ENCODE results near the gene ADAMTS6. TPM values are rescaled to one million over a fixed set of nuclear protein-coding genes. Genes with fewer than 3 reads are reported as not detected.

ADAMTS6 gene
- total RNA-seq, 4 donors from 2014 or later, result 2.6 to 25.2 (median 12.3) TPM

DNA sequence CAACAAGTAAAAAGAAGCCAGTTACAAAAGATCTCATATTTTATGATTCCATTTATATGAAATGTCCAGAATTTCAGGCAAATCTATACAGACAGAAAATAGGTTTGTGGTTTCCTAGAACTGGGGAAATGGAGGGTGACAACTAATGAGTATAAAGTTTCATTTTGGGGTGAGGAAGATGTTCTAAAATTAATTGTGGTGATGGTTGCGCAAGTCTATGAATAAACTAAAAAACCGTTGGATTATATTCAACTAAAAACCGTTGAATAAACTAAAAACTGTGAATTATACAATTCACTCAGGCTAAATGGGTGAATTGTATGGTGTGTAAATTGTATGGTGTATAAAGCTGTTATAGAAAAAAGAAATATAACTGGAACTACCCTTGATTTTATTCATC lies 47.6 kb downstream of the ADAMTS6 start:
- no peak for ATAC-seq
- H3K36me3 ChIP-seq, result no peaks in the 10 kb centered on the region
- no peak overlapping the region for H3K27ac ChIP-seq
- TF ChIP-seq, protein P1, sequence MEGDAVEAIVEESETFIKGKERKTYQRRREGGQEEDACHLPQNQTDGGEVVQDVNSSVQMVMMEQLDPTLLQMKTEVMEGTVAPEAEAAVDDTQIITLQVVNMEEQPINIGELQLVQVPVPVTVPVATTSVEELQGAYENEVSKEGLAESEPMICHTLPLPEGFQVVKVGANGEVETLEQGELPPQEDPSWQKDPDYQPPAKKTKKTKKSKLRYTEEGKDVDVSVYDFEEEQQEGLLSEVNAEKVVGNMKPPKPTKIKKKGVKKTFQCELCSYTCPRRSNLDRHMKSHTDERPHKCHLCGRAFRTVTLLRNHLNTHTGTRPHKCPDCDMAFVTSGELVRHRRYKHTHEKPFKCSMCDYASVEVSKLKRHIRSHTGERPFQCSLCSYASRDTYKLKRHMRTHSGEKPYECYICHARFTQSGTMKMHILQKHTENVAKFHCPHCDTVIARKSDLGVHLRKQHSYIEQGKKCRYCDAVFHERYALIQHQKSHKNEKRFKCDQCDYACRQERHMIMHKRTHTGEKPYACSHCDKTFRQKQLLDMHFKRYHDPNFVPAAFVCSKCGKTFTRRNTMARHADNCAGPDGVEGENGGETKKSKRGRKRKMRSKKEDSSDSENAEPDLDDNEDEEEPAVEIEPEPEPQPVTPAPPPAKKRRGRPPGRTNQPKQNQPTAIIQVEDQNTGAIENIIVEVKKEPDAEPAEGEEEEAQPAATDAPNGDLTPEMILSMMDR (IDR thresholded peaks at IDR 0.05), result no peak
- TF ChIP-seq EP300 (IDR thresholded peaks at IDR 0.05), result no peak
- TF ChIP-seq POLR2AphosphoS5 (IDR thresholded peaks at IDR 0.05), result no peak
- no peak for TF ChIP-seq POLR2A (IDR thresholded peaks at IDR 0.05)
- H3K9me3 ChIP-seq, result no peaks in the 10 kb centered on the region
- H3K4me1 ChIP-seq, result no peaks in the 10 kb centered on the region
- H3K27me3 ChIP-seq, result no peaks in the 10 kb centered on the region
- 86 to 94% methylated on average over 3 of the region's 3 CpGs for WGBS, 2 donors (ENCODE audit: low coverage in 1 of 2)
- H3K4me3 ChIP-seq, result no peak overlapping the region

DNA sequence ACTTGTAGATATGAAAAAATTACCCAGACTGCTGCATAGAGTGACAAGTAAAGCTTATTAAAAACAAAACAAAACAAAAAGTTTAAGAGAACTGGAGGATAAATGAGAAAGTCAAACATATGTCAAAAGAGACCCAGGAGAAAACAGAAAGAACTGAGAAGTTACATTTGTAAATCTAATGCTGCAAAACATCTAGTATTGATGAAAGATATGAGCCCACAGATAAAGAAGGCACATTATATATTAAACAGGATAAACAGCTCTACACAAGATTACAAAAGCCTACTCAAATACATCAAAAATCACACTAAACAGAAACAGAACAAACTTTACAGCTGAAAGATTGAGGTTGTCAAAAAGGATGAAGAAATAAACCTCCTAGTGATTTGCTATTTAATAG lies 55.1 kb downstream of the ADAMTS6 start:
- Histone ChIP-seq H3K4me3 (no peak overlapping the region), H3K36me3 (no peaks in the 10 kb centered on the region), H3K27ac (no peak overlapping the region), H3K27me3 (no peaks in the 10 kb centered on the region), H3K9me3 (peaks cover 0 to 4% (median 0%) of the 10 kb centered on the region in 3 donors), H3K4me1 (no peaks in the 10 kb centered on the region)
- TF ChIP-seq EP300 (IDR thresholded peaks at IDR 0.05), result no peak
- TF ChIP-seq, protein P1 (IDR thresholded peaks at IDR 0.05), result no peak
- no peak for TF ChIP-seq POLR2AphosphoS5 (IDR thresholded peaks at IDR 0.05)
- TF ChIP-seq POLR2A (IDR thresholded peaks at IDR 0.05), result no peak
- no peak for ATAC-seq

DNA sequence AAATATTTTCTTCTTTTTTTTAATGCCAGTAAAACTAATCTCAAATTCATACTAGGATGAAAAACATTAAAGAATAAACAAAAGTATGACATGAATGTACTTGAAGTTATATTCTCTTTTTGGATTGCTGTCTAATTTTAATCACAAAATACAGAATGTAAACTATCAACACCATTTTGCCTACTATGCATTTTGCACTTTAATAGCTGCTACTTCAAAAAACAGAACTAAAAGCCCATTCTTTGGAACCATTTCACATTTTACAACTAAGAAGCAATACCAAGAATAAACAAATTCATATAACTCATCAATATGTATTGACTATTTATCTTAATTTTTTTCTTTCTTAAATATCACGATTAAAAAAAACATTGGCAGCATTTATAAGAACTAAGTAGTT lies 58.1 kb downstream of the ADAMTS6 start:
- H3K27me3 ChIP-seq, result no peaks in the 10 kb centered on the region
- H3K4me1 ChIP-seq, result no peaks in the 10 kb centered on the region
- H3K36me3 ChIP-seq, result no peaks in the 10 kb centered on the region
- TF ChIP-seq POLR2A (IDR thresholded peaks at IDR 0.05), result no peak
- TF ChIP-seq, protein P1 (IDR thresholded peaks at IDR 0.05), result no peak
- no peak for ATAC-seq
- no peak overlapping the region for H3K4me3 ChIP-seq
- no peak overlapping the region for H3K27ac ChIP-seq
- 80 to 93% methylated on average over 1 of the region's 1 CpG for WGBS, 2 donors (ENCODE audit: low coverage in 1 of 2)
- H3K9me3 ChIP-seq, result peaks cover 0 to 26% (median 0%) of the 10 kb centered on the region in 3 donors

DNA sequence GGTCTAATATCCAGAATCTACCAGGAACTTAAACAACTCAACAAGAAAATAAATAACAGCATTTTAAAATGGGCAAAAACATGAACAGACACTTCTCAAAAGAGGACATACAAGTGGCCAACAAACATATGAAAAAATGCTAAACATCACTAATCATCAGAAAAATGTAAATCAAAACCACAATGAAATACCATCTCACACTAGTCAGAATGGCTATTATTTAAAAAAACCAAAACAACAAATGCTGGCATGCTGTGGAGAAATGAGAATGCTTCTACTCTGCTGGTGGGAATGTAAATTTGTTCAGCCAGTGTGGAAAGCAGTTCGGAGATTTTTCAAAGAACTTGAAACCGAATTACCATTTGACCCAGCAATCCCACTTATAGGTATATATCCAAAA lies 63.1 kb downstream of the ADAMTS6 start:
- no peak for ATAC-seq
- H3K4me3 ChIP-seq, result no peak overlapping the region
- H3K27ac ChIP-seq, result no peak overlapping the region
- no peaks in the 10 kb centered on the region for H3K4me1 ChIP-seq
- WGBS, 2 donors (ENCODE audit: low coverage in 1 of 2), result 94 to 96% methylated on average over 2 of the region's 2 CpGs
- no peak for TF ChIP-seq POLR2AphosphoS5 (IDR thresholded peaks at IDR 0.05)
- TF ChIP-seq POLR2A (IDR thresholded peaks at IDR 0.05), result no peak
- no peak for TF ChIP-seq EP300 (IDR thresholded peaks at IDR 0.05)
- no peaks in the 10 kb centered on the region for H3K27me3 ChIP-seq
- no peaks in the 10 kb centered on the region for H3K36me3 ChIP-seq
- peaks cover 0 to 44% (median 0%) of the 10 kb centered on the region in 3 donors for H3K9me3 ChIP-seq

DNA sequence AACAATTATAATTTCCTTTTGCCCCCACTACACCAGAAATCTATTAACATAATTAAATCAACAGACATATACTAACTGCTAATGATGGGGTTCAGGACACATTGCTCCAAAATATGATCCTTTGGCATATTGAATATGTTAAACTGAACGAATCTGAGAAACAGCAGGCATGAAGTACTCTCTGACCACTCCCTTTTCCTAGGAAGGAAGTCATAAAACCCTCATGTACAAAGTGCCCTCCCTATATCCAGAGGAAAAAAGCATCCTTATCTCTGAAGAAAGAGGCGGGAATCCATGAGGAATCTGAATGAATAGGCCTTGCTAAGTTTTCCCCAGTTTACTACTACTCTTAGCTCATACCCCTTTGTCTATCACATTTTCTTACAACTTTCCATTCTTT lies 67.9 kb downstream of the ADAMTS6 start:
- TF ChIP-seq POLR2AphosphoS5 (IDR thresholded peaks at IDR 0.05) (no peak), POLR2A (IDR thresholded peaks at IDR 0.05) (no peak), EP300 (IDR thresholded peaks at IDR 0.05) (no peak)
- TF ChIP-seq, protein P1 (IDR thresholded peaks at IDR 0.05), result no peak
- H3K9me3 ChIP-seq, result peaks cover 0 to 20% (median 0%) of the 10 kb centered on the region in 3 donors
- peaks cover 0 to 5% of the 10 kb centered on the region in 2 donors for H3K36me3 ChIP-seq
- H3K4me1 ChIP-seq, result no peaks in the 10 kb centered on the region
- no peak for ATAC-seq
- WGBS, 2 donors (ENCODE audit: low coverage in 1 of 2), result 66 to 79% methylated on average over 2 of the region's 2 CpGs
- H3K4me3 ChIP-seq, result no peak overlapping the region
- H3K27ac ChIP-seq, result no peak overlapping the region
- H3K27me3 ChIP-seq, result no peaks in the 10 kb centered on the region
